Activated B cell treated with CpG ODN at 0.5 μM for 24 hours (primary cell): Measurements from ENCODE around the gene SYT1. TPM values are rescaled to one million over a fixed set of nuclear protein-coding genes. Genes with fewer than 3 reads are reported as not detected.

Experiments used
- ATAC-seq: fragments of 200-7000 bp; cut with Tn5 transposase; one replicate; pipeline ENCODE4 v1.10.0; 2021; ENCODE audit warnings: low read depth, mild to moderate bottlenecking, moderate library complexity
- CTCF ChIA-PET: fragments of 350-600 bp; sonication (Branson Sonifier 250); formaldehyde crosslinking; loops from one replicate; lab custom pipeline; 2021; ENCODE audit warnings: antibody characterized with exemption; lab: Charles Lee
- POLR2A ChIA-PET: fragments of 350-600 bp; sonication (Branson Sonifier 250); formaldehyde crosslinking; loops from one replicate; lab custom pipeline; 2021; ENCODE audit warnings: antibody characterized with exemption; lab: Charles Lee
- DNase-seq: peaks from one replicate; pipeline ENCODE4 v3.0.0; 2022
- H3K27ac Mint-ChIP-seq: one replicate; pipeline ENCODE4 v1.8.0; 2020; ENCODE audit warnings: mixed read lengths
- H3K27me3 Mint-ChIP-seq: one replicate; pipeline ENCODE4 v1.8.0; 2021; ENCODE audit warnings: mixed read lengths
- H3K36me3 Mint-ChIP-seq: one replicate; pipeline ENCODE4 v1.8.0; 2021; ENCODE audit warnings: low read depth, mixed read lengths
- H3K4me1 Mint-ChIP-seq: one replicate; pipeline ENCODE4 v1.8.0; 2021; ENCODE audit warnings: mixed read lengths
- H3K4me3 Mint-ChIP-seq: one replicate; pipeline ENCODE4 v1.8.0; 2020; ENCODE audit warnings: mild to moderate bottlenecking, mixed read lengths
- H3K9me3 Mint-ChIP-seq: one replicate; pipeline ENCODE4 v1.8.0; 2020; ENCODE audit warnings: mixed read lengths
- intact Hi-C: fragments of 100-400 bp; cut with micrococcal nuclease; formaldehyde crosslinking; loops from one replicate; pipeline ENCODE4 v1.15.1; 2024
- total RNA-seq: library from RNA; stranded (reverse); gene quantifications from 2 replicates; pipeline ENCODE4 v1.2.3, GENCODE V29; 2022
- TF ChIP-seq, protein P1 (sequence below): fragments of 200-600 bp; IDR thresholded peaks from one replicate; pipeline ENCODE4 v1.8.0; 2022; ENCODE audit warnings: antibody characterized with exemption, mild to moderate bottlenecking

SYT1 gene
- total RNA-seq, 1 donor from 2014 or later, result 0.49 TPM

DNA sequence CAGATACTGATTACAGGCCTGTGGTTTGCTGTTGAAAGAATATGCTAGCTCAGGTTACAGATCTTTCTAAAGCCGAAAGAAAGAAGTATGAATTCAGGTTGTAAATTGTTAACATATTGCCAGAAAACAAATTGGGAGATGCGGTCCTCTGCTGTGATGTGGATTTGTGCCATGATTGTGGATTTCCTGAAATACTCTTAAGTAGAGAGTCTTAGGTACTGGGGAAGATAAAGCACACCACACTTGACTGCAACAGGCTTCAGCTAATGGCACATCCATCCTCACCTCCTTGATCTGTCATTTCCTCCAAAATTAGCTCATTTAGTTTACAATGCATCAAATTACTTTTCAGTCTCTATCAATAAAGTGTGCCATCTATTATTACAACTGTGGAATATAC lies 279.2 kb downstream of the SYT1 start:
- DNase-seq (no peak), ATAC-seq (no peak)
- no peak overlapping the region for H3K4me3 Mint-ChIP-seq
- intact Hi-C loops, result no loop called here
- no peaks in the 10 kb centered on the region for H3K36me3 Mint-ChIP-seq
- no peaks in the 10 kb centered on the region for H3K4me1 Mint-ChIP-seq
- no peaks in the 10 kb centered on the region for H3K9me3 Mint-ChIP-seq
- H3K27me3 Mint-ChIP-seq, result no peaks in the 10 kb centered on the region
- TF ChIP-seq, protein P1, sequence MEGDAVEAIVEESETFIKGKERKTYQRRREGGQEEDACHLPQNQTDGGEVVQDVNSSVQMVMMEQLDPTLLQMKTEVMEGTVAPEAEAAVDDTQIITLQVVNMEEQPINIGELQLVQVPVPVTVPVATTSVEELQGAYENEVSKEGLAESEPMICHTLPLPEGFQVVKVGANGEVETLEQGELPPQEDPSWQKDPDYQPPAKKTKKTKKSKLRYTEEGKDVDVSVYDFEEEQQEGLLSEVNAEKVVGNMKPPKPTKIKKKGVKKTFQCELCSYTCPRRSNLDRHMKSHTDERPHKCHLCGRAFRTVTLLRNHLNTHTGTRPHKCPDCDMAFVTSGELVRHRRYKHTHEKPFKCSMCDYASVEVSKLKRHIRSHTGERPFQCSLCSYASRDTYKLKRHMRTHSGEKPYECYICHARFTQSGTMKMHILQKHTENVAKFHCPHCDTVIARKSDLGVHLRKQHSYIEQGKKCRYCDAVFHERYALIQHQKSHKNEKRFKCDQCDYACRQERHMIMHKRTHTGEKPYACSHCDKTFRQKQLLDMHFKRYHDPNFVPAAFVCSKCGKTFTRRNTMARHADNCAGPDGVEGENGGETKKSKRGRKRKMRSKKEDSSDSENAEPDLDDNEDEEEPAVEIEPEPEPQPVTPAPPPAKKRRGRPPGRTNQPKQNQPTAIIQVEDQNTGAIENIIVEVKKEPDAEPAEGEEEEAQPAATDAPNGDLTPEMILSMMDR, result no peak
- POLR2A ChIA-PET, result no interaction called here
- CTCF ChIA-PET, result no interaction called here
- H3K27ac Mint-ChIP-seq, result no peak overlapping the region

DNA sequence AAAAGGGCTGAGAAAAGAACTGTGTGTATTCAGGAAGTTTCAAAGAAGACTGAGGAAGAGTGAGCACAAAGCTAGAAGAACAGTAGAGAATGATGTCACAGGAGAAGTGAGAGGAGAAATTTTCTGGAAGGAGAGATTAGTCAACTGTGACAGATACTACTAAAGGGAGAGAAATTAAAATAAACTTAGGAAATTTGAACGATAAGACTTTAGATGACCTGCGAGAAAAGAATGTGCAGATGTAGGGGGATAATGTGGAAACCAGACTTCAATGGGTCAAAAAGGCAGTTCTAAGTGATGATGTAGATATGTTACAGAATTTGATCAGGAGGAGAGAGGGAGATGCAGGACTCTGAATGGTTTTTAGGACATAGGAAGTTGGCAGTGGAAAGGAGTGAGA lies 287.4 kb downstream of the SYT1 start:
- no peaks in the 10 kb centered on the region for H3K36me3 Mint-ChIP-seq
- no peak overlapping the region for H3K27ac Mint-ChIP-seq
- CTCF ChIA-PET, result no interaction called here
- H3K4me3 Mint-ChIP-seq, result no peak overlapping the region
- POLR2A ChIA-PET, result no interaction called here
- no peaks in the 10 kb centered on the region for H3K9me3 Mint-ChIP-seq
- no peaks in the 10 kb centered on the region for H3K4me1 Mint-ChIP-seq
- H3K27me3 Mint-ChIP-seq, result no peaks in the 10 kb centered on the region
- DNase-seq, result no peak
- intact Hi-C loops, result no loop called here
- no peak for ATAC-seq
- TF ChIP-seq, protein P1, result no peak

- intact Hi-C loops, result no loop called here
- H3K9me3 Mint-ChIP-seq, result no peaks in the 10 kb centered on the region
- no peak overlapping the region for H3K27ac Mint-ChIP-seq
- TF ChIP-seq, protein P1, result no peak
- ATAC-seq (no peak), DNase-seq (no peak)
- H3K4me1 Mint-ChIP-seq, result no peaks in the 10 kb centered on the region
- POLR2A ChIA-PET, result no interaction called here
- no peaks in the 10 kb centered on the region for H3K27me3 Mint-ChIP-seq
- H3K4me3 Mint-ChIP-seq, result no peak overlapping the region
- no peaks in the 10 kb centered on the region for H3K36me3 Mint-ChIP-seq
- CTCF ChIA-PET, result no interaction called here
These were observed 291.1 kb downstream of the SYT1 start for GRCh38 chr12:79155683-79156082.

GRCh38 chr12:79156846-79157463 lies 292.4 kb downstream of the SYT1 start:
- H3K9me3 Mint-ChIP-seq, result no peaks in the 10 kb centered on the region
- H3K27ac Mint-ChIP-seq, result no peak overlapping the region
- DNase-seq (no peak), ATAC-seq (no peak)
- POLR2A ChIA-PET, result no interaction called here
- H3K4me3 Mint-ChIP-seq, result no peak overlapping the region
- TF ChIP-seq, protein P1, result no peak
- no peaks in the 10 kb centered on the region for H3K4me1 Mint-ChIP-seq
- H3K36me3 Mint-ChIP-seq, result no peaks in the 10 kb centered on the region
- CTCF ChIA-PET, result no interaction called here
- H3K27me3 Mint-ChIP-seq, result no peaks in the 10 kb centered on the region
- intact Hi-C loops, result no loop called here

GRCh38 chr12:79161249-79161934 lies 296.8 kb downstream of the SYT1 start:
- ATAC-seq (no peak), DNase-seq (no peak)
- no peaks in the 10 kb centered on the region for H3K27me3 Mint-ChIP-seq
- H3K9me3 Mint-ChIP-seq, result no peaks in the 10 kb centered on the region
- ChIA-PET POLR2A (no interaction called here), CTCF (no interaction called here)
- no peak overlapping the region for H3K4me3 Mint-ChIP-seq
- intact Hi-C loops, result no loop called here
- TF ChIP-seq, protein P1, result no peak
- H3K36me3 Mint-ChIP-seq, result no peaks in the 10 kb centered on the region
- H3K27ac Mint-ChIP-seq, result no peak overlapping the region
- H3K4me1 Mint-ChIP-seq, result no peaks in the 10 kb centered on the region
